HCT116 (cell line): ENCODE data around the gene ACVR1. TPM values are rescaled to one million over a fixed set of nuclear protein-coding genes. Genes with fewer than 3 reads are reported as not detected.

Experiments
- ATAC-seq: fragments of 200-7000 bp; cut with Tn5 transposase; 2 replicates; pipeline ENCODE4 v1.9.1; 2020; ENCODE audit warnings: mild to moderate bottlenecking, moderate library complexity
- BruUV-seq: library from RNA; stranded (reverse); fragments of 400-500 nt; replicated peaks from 2 replicates; lab custom pipeline; 2021; lab: Mats Ljungman, UMichigan
- CTCF ChIA-PET: fragments of 300-600 bp; sonication (Branson Sonifier 250); formaldehyde crosslinking; loops from one replicate; lab custom pipeline; 2021; ENCODE audit warnings: antibody characterized with exemption; lab: Charles Lee
- POLR2A ChIA-PET: fragments of 300-600, 350-600 bp; sonication (Branson Sonifier 250); formaldehyde crosslinking; loops from one replicate; lab custom pipeline; 2021; ENCODE audit warnings: antibody characterized with exemption; lab: Charles Lee
- RAD21 ChIA-PET, 2 experiments: fragments of 300-600 bp; sonication (Branson Sonifier 250); formaldehyde crosslinking; loops; one replicate each; lab custom pipeline; 2023; ENCODE audit warnings: low total read pairs in 2 of 2; ENCODE audit not compliant: uncharacterized antibody in 2 of 2, unreplicated experiment in 2 of 2, low non-redundant PET in 1 of 2; lab: Charles Lee
- DNase-seq: peaks from one replicate; pipeline ENCODE4 v3.0.0-alpha.2; 2010; ENCODE audit warnings: low read depth, low spot score
- H2AFZ ChIP-seq: fragments of 200-600 bp; shearing (Covaris generic), sonication (generic); 2 replicates; pipeline ENCODE4 v1.6.1; 2017; ENCODE audit warnings: low read depth, mixed run types, mixed read lengths, antibody characterized with exemption, low read length; ENCODE audit not compliant: poor library complexity, severe bottlenecking
- H3K27ac ChIP-seq: 2 replicates; pipeline ENCODE4 v1.5.1; 2012; ENCODE audit warnings: low read depth, low read length
- H3K27me3 ChIP-seq: fragments of 200-600 bp; sonication (generic); 2 replicates; pipeline ENCODE4 v1.6.1; 2016; ENCODE audit warnings: mixed run types, low read length, mixed read lengths; ENCODE audit not compliant: insufficient read depth
- H3K36me3 ChIP-seq, 2 experiments: fragments of 200-500 bp in 1 of 2; fragments of 200-600 bp in 1 of 2; sonication (Bioruptor generic) in 1 of 2; sonication (generic) in 1 of 2; 2 replicates each; pipeline versions ENCODE4 v1.5.1 to v1.6.1; 2014 to 2016; ENCODE audit warnings: low read length in 2 of 2, inconsistent platforms in 1 of 2, mixed read lengths in 1 of 2, mixed run types in 1 of 2; ENCODE audit not compliant: insufficient read depth in 2 of 2, control insufficient read depth in 1 of 2
- H3K4me1 ChIP-seq, 2 experiments: fragments of 200-600 bp in 1 of 2; sonication (generic) in 1 of 2; 2 replicates each; pipeline versions ENCODE4 v1.5.1 to v1.6.1; 2012 to 2017; ENCODE audit warnings: low read length in 2 of 2, inconsistent platforms in 1 of 2, mild to moderate bottlenecking in 1 of 2, mixed read lengths in 1 of 2, mixed run types in 1 of 2, moderate library complexity in 1 of 2; ENCODE audit not compliant: insufficient read depth in 2 of 2, control insufficient read depth in 1 of 2
- H3K4me2 ChIP-seq: fragments of 200-600 bp; sonication (generic); 2 replicates; pipeline ENCODE4 v1.6.1; 2017; ENCODE audit warnings: mixed run types, low read length, mixed read lengths
- H3K4me3 ChIP-seq, 2 experiments: fragments of 200-600 bp in 1 of 2; sonication (generic) in 1 of 2; replicated peaks in 1 of 2; 2 replicates each; pipeline ENCODE4 v1.5.1; 2011 to 2016; ENCODE audit warnings: low read length in 2 of 2, control low read depth in 1 of 2, low read depth in 1 of 2, mild to moderate bottlenecking in 1 of 2, mixed read lengths in 1 of 2, mixed run types in 1 of 2
- H3K79me2 ChIP-seq: fragments of 200-600 bp; sonication (generic); 2 replicates; pipeline ENCODE4 v1.6.1; 2017; ENCODE audit warnings: mild to moderate bottlenecking, mixed run types, low read length, moderate library complexity, mixed read lengths; ENCODE audit not compliant: insufficient read depth
- H3K9ac ChIP-seq: fragments of 200-600 bp; sonication (generic); 2 replicates; pipeline ENCODE4 v1.6.1; 2016; ENCODE audit warnings: low read length, mixed read lengths
- H3K9me2 ChIP-seq: fragments of 200-600 bp; sonication (generic), shearing (Covaris generic); 2 replicates; pipeline ENCODE4 v1.6.1; 2017; ENCODE audit warnings: mixed run types, mild to moderate bottlenecking, moderate library complexity; ENCODE audit not compliant: insufficient read depth
- H3K9me3 ChIP-seq, 2 experiments: fragments of 200-500 bp in 1 of 2; fragments of 200-600 bp in 1 of 2; sonication (Bioruptor generic) in 1 of 2; sonication (generic) in 1 of 2; 2 replicates each; pipeline ENCODE4 v1.6.1; 2014 to 2017; ENCODE audit warnings: low read length in 2 of 2, mixed read lengths in 2 of 2, inconsistent platforms in 1 of 2, low read depth in 1 of 2, mild to moderate bottlenecking in 1 of 2, mixed run types in 1 of 2, moderate library complexity in 1 of 2; ENCODE audit not compliant: control insufficient read depth in 1 of 2, insufficient read depth in 1 of 2
- H4K20me1 ChIP-seq: fragments of 200-600 bp; sonication (generic), shearing (Covaris generic); 2 replicates; pipeline ENCODE4 v1.6.1; 2017; ENCODE audit warnings: mixed run types, mild to moderate bottlenecking, moderate library complexity; ENCODE audit not compliant: insufficient read depth
- CBX3 ChIP-seq: IDR thresholded peaks from 2 replicates; pipeline ENCODE4 v1.6.1; 2012; ENCODE audit warnings: low read depth
- CEBPB ChIP-seq: IDR thresholded peaks from 2 replicates; pipeline ENCODE4 v1.6.1; 2012; ENCODE audit warnings: low read depth
- CTCF ChIP-seq, 3 experiments: fragments of 200-600 bp in 1 of 3; sonication (generic) in 1 of 3; IDR thresholded peaks in 2 of 3; conservative IDR thresholded peaks in 1 of 3; 2 replicates each; pipeline ENCODE4 v1.5.1; 2012 to 2017; ENCODE audit warnings: low read depth in 2 of 3, low read length in 2 of 3, antibody characterized with exemption in 1 of 3, borderline replicate concordance in 1 of 3, control low read depth in 1 of 3, mild to moderate bottlenecking in 1 of 3, mixed read lengths in 1 of 3, mixed run types in 1 of 3, moderate library complexity in 1 of 3; ENCODE audit not compliant: insufficient read depth in 1 of 3
- EGR1 ChIP-seq: IDR thresholded peaks from 2 replicates; pipeline ENCODE4 v1.6.1; 2012; ENCODE audit warnings: low read depth
- ELF1 ChIP-seq: IDR thresholded peaks from 2 replicates; pipeline ENCODE4 v1.6.1; 2012; ENCODE audit warnings: low read depth, borderline replicate concordance
- FOSL1 ChIP-seq: IDR thresholded peaks from 2 replicates; pipeline ENCODE4 v1.6.1; 2012; ENCODE audit warnings: low read depth
- JUND ChIP-seq: IDR thresholded peaks from 2 replicates; pipeline ENCODE4 v1.6.1; 2012
- MAX ChIP-seq: IDR thresholded peaks from 2 replicates; pipeline ENCODE4 v1.6.1; 2012
- POLR2A ChIP-seq: IDR thresholded peaks from 2 replicates; pipeline ENCODE4 v1.7.0; 2011; ENCODE audit warnings: borderline replicate concordance; ENCODE audit not compliant: insufficient read depth, insufficient read length; ENCODE audit errors: extremely low read depth
- RAD21 ChIP-seq: IDR thresholded peaks from 2 replicates; pipeline ENCODE4 v1.6.1; 2012; ENCODE audit warnings: low read depth, mild to moderate bottlenecking
- REST ChIP-seq: IDR thresholded peaks from 2 replicates; pipeline ENCODE4 v1.6.1; 2012; ENCODE audit warnings: low read depth
- SP1 ChIP-seq: IDR thresholded peaks from 2 replicates; pipeline ENCODE4 v1.6.1; 2012; ENCODE audit warnings: low read depth
- YY1 ChIP-seq: IDR thresholded peaks from 2 replicates; pipeline ENCODE4 v1.6.1; 2011; ENCODE audit warnings: low read length, low read depth, moderate library complexity, mild to moderate bottlenecking; ENCODE audit not compliant: insufficient replicate concordance; ENCODE audit errors: extremely low read depth
- ZFX ChIP-seq: fragments of 450-650 bp; IDR thresholded peaks from 2 replicates; pipeline ENCODE4 v1.6.1; 2017
- ZNF274 ChIP-seq: fragments of 200-500 bp; sonication (Bioruptor generic); IDR thresholded peaks from 2 replicates; pipeline ENCODE4 v1.6.1; 2014; ENCODE audit warnings: mild to moderate bottlenecking, low read depth, low read length, inconsistent platforms
- intact Hi-C: fragments of 100-400 bp; cut with micrococcal nuclease; formaldehyde crosslinking; loops from 2 replicates; pipeline ENCODE4 v1.10.0; 2022
- total RNA-seq: library from RNA; stranded (reverse); gene quantifications from one replicate; pipeline ENCODE4 v1.2.1, GENCODE V29; 2021; ENCODE audit not compliant: unreplicated experiment

ACVR1 gene
- total RNA-seq, 1 experiment from 2014 or later: 16.9 TPM

GRCh38 chr2:157806426-157807077, 69.6 kb downstream of the ACVR1 start:
- Histone ChIP-seq H3K4me1 (no peaks in the 10 kb centered on the region), H3K4me2 (no peak overlapping the region), H3K9ac (no peak overlapping the region), H3K27me3 (no peaks in the 10 kb centered on the region), H2AFZ (no peak overlapping the region), H3K9me2 (no peaks in the 10 kb centered on the region), H3K27ac (no peak overlapping the region), H3K4me3 (no peak overlapping the region), H4K20me1 (no peaks in the 10 kb centered on the region; the same call in 1 of the 2 replicates), H3K79me2 (no peaks in the 10 kb centered on the region), H3K36me3 (no peaks in the 10 kb centered on the region), H3K9me3 (no peaks in the 10 kb centered on the region)
- TF ChIP-seq YY1 (no peak), MAX (no peak), REST (no peak), CBX3 (no peak)
- no TSS peak for BruUV-seq
- DNase-seq (no peak), ATAC-seq (no peak)
- ChIA-PET CTCF (no interaction called here), POLR2A (no interaction called here), RAD21 (no interaction called here)
- intact Hi-C loops: no loop called here

GRCh38 chr2:157805519-157805918, 70.6 kb downstream of the ACVR1 start:
- H2AFZ ChIP-seq: no peak overlapping the region
- H3K4me2 ChIP-seq: no peak overlapping the region
- no peak overlapping the region for H3K9ac ChIP-seq
- DNase-seq: no peak
- intact Hi-C loops: no loop called here
- ChIA-PET CTCF (no interaction called here), RAD21 (interaction anchor here in 1 of 2 experiments (0.7 kb wide), 1 partner anchor 28 kb away, joined by 4 read pairs; no protein-coding TSS in a partner anchor), POLR2A (no interaction called here)
- no peaks in the 10 kb centered on the region for H3K9me3 ChIP-seq
- no peaks in the 10 kb centered on the region for H3K9me2 ChIP-seq
- no peak overlapping the region for H3K4me3 ChIP-seq
- ATAC-seq: no peak
- H3K4me1 ChIP-seq: no peaks in the 10 kb centered on the region
- no peak overlapping the region for H3K27ac ChIP-seq
- no peaks in the 10 kb centered on the region; the same call in 1 of the 2 replicates for H4K20me1 ChIP-seq
- no peaks in the 10 kb centered on the region for H3K79me2 ChIP-seq
- no peaks in the 10 kb centered on the region for H3K36me3 ChIP-seq
- BruUV-seq: no TSS peak
- H3K27me3 ChIP-seq: no peaks in the 10 kb centered on the region
- TF ChIP-seq CBX3: no peak
- no peak for TF ChIP-seq EGR1
- TF ChIP-seq CEBPB: no peak
- no peak for TF ChIP-seq RAD21
- TF ChIP-seq SP1: no peak
- TF ChIP-seq ELF1: no peak
- TF ChIP-seq MAX: no peak
- no peak for TF ChIP-seq FOSL1
- no peak for TF ChIP-seq CTCF (IDR thresholded peaks at IDR 0.05 in 2 of 3, conservative IDR thresholded peaks at IDR 0.05 in 1 of 3; ENCODE audit: borderline replicate concordance in 1 of 3, insufficient read depth in 1 of 3, low read depth in 2 of 3, low read length in 2 of 3)
- no peak for TF ChIP-seq POLR2A
- TF ChIP-seq JUND: no peak
- TF ChIP-seq ZNF274: no peak
- TF ChIP-seq ZFX: no peak
